Stimulated activated CD4-positive, alpha-beta T cell treated with anti-CD3 and anti-CD28 coated beads, TNF-alpha, amount 100 ng/mL, for 4 hours (primary cell): Measurements from ENCODE around the gene VEGFB.

Experiments
- DNase-seq, 3 experiments: peaks; one replicate each; pipeline ENCODE4 v3.0.0-alpha.2; 2020; ENCODE audit warnings: low read depth in 3 of 3

Gene VEGFB

DNA sequence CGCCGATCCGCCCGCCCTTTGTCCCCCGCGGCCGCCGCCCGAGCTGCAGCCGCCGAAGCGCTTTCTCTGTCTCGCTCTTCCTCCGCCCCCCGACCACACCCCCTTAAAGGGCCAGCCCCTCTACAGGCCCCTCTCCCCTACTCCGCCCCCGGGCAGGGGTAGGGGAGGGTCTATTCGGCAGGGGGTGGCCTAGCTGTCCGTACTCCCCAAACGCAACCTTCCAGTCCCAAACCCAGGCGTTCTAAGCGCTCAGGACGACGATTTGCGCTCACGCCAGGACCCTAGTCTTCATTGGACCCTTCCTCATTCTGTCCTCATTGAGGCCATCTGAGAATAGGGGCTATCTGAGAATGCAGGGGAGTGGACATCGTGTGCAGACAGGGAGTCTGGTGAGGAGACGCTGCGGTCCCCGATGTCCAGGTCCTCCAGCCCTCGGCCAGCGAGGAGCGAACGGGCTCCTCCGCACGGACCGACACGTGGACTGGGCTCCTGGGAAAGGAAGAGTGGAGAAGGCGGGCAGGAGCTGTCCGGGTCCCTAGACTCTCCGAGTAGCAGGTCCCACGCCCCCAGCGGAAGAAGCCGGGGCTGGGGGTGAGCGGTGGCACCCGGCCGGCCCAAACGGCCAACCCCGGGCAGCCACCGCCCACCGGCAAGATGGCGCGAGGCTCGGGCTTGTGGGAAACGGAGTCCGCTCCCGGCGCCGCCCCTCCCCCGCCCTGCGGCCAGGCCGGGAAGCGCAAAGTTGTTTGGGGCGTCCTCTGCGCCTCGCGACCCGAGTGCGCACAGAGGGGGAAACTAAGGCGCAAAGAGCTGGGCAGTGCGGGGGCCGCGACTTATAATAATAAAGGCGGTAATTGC, 12.7 kb downstream of the VEGFB start, which contains the start of gene PPP1R14B:
TSS of gene PPP1R14B (minus strand) at position 73 of the 858 bp plus-strand sequence. CDS start 270 bp downstream, outside the sequence.
- DNase-seq: peak; percentile 70 to 77 (median 76)

DNA sequence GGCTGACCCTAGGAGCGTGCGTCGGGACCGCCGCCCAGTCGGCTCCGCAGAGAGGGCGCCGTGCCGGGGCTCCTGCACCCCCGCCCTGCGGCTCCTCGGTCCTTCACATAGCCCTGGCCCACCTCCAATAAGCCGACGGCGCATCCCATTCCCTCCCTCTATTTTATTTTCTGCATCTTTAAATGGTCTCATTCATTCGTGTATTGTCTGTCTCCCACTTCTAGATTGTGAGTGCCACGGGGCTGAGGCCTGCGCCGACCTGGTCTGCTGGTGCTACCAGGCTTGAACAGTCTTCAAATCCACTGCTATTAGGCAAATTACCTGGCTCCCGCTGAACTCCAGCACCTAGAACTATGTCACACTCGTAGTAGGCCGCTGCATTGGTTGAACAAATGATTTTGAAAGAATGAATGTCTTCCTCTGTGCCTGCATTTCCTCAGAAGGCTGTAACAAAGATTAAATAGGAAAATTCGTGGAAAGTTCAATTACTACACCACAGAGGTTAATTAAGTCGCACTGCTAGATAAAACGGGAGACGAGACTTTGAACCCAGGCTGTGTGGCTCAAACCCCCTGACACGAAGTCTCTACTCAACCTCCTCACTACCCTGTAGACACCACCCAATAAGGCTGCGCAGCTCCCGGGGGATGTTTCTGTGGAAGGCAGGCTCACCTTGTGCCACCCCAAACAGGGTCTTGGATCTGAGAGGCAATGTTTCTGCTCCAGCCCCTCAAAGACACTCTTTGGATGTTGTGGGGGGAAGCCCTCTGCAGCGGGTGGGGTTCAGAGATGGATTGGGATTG, 13.5 kb downstream of the VEGFB start:
- DNase-seq: no peak

GRCh38 chr11:64248578-64248977, 14.2 kb downstream of the VEGFB start:
- DNase-seq: no peak

- no peak for DNase-seq
Observed at GRCh38 chr11:64249038-64249437, 14.7 kb downstream of the VEGFB start.

DNA sequence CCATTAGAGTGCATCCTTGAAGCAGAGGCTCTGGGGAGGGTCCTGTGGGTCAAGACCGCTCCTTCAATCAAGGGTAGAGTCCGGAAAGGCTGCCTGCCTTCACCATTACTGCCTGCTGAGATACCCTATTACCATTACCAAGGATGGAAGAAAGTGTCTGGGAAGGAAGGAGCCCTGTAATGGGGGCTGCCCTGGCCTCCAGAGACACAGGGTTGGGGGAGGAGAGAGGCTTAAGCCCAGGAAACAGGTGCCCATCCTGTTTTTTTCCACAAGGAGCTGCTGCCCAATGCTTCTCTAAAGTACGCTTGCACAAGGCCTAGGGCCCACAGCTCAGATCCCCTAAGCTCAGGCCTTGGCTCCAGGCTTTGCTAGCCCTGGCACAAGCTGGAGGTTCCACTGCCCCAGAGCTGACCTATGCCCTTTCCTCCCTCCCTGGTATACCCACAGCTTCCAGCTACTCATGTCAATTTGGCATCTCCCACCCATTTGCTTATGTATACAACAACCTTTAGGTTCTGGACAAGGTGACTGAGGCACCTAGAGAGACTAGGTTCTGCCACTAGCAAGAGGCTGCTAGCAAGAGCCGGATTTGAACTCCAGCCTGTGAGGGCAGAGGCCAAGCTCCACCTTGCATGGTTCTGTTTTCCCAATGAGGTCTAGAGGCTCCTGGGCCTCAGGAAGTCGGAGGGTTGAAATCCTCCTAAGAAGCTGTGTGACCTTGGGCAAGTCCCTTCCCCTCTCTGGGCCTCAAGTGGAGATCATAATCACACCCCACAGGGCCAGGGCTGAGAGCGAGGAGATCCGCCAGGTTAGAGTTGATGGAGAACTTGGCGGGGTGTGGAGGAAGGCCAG, 15.4 kb downstream of the VEGFB start:
- no peak for DNase-seq

- no peak for DNase-seq
Observed at GRCh38 chr11:64250415-64251015, 16.1 kb downstream of the VEGFB start.

DNA sequence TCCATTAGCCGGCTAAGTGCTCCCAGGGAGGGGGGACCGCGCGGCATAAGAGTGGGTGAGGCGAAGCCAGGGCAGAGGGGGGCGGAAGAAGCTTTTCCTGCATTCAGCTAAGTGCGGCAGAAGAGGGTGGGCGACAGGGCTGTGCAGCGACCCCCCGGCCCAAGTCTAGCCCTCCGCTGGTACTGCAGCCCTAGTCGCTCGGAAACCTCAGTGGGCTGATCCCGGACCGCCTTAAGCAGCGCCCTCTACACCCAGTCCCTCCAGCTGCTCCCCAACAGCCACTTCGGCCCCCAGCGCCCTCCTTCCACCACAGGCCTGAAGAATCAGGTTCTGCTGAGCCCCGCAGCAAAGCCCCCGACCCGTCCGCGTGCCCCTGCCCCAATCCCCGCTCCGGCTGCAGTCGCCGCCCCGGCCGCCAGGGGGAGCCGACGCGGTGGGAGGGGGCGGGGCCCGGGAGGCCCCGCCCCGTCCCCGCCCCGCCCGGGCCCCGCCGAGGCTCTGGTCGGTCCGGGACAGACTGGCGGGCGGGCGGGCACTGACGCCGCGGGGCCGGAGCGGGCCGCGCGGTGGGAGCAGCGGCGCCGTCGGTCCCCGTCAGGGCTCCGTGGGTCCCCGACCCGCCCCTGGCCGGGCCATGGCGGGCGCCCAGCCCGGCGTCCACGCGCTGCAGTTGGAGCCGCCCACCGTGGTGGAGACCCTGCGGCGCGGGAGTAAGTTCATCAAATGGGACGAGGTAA, 16.8 kb downstream of the VEGFB start, which contains the start of gene PLCB3:
TSS of gene PLCB3 (plus strand) at position 515 of the 737 bp plus-strand sequence. CDS start at position 635, 120 bp downstream.
- peak in 2 of 3 experiments; percentile 42 to 57 for DNase-seq

DNA sequence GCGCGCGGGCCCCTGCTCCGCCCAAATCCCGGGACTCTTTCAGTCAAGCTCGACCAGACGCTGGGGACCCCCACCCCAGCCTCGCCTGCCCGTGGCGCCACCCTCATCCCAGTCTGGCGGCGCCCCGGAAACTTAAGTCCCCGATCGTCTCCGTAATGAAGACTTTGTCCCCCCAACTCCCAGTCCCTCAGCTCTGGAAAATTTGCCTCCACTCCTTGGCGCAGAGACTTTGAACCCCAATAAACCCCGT, 17.3 kb downstream of the VEGFB start:
- DNase-seq: no peak

- DNase-seq: no peak
Observed at GRCh38 chr11:64252003-64252872, 17.9 kb downstream of the VEGFB start.

GRCh38 chr11:64253043-64253442, 18.7 kb downstream of the VEGFB start:
- DNase-seq: no peak

DNA sequence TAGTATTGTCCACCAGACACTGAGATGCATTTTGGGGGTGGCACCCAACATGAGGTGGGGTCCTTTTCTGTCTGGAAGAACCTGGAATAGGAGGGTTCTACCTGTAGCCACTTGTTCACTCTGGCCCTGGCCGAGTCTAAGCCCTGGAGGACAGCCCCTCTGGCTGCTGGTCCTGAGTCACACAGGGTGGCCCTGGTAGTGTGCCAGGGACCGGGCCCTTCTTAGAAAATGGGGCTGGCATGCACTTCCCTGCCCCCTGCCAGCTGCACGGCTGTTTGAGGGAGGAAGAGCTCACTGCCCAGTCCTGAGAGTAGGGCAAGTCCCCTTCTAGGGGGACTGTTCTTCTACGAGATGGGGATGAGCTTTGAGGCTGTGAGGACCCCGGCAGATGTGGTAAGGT, 19.1 kb downstream of the VEGFB start:
- DNase-seq: no peak

DNA sequence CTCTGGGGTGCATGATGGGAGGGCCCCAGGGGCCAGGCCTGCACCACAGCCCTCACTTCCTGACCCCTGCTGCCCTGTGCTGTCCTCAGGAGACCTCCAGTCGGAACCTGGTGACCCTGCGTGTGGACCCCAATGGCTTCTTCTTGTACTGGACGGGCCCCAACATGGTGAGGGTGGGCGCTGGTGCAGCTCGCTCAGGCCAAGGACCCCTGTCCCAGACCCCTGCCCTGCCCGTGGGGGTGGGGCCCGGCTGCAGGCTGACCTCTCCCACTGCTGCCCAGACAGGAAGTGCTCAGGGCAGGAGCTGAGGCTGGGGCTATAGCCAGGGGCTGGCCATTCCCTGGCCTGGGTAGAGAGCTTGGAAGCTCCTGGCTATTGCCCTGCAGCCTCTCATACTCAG, 19.9 kb downstream of the VEGFB start:
- DNase-seq: no peak

GRCh38 chr11:64255135-64256128, 21.0 kb downstream of the VEGFB start:
- DNase-seq: no peak

DNA sequence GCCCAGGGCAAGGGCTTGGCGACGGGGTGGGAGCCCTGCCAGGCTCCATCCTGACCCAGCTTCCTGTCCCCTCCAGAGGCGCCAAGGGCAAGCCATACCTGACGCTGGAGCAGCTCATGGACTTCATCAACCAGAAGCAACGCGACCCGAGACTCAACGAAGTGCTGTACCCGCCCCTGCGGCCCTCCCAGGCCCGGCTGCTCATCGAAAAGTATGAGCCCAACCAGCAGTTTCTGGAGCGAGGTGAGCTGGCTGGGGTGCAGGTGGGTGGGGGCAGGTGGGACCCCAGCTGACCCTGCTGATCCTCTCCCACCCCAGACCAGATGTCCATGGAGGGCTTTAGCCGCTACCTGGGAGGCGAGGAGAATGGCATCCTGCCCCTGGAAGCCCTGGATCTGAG, 21.9 kb downstream of the VEGFB start:
- no peak for DNase-seq

- no peak for DNase-seq
Observed at GRCh38 chr11:64258356-64258755, 24.0 kb downstream of the VEGFB start.

- no peak for DNase-seq
Observed at GRCh38 chr11:64258946-64259532, 24.7 kb downstream of the VEGFB start.

DNA sequence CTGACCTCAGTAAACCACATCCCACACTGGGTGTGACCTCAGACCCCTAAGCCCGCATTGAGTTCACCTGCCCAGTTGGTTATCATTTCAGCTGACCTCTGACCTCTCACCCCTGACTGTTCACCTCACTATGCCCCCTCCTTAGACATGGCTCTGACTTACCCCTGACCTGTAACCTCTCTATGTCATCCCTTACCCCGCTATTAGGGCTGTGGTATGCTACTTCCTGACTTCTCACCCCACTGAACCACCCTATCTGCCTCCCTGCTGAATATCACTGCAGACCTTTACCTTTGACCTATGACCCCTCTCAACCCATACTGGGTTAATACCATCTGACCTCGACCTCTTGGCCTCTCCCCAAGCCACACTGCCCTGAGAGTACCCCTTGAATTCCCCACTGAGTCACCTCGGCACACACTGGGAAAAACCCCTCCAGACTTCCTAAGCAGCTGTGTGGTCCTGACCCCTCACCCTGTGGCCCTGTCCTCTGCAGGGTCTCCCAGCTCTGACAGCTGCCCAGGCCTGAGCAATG, 25.2 kb downstream of the VEGFB start:
- no peak for DNase-seq

DNA sequence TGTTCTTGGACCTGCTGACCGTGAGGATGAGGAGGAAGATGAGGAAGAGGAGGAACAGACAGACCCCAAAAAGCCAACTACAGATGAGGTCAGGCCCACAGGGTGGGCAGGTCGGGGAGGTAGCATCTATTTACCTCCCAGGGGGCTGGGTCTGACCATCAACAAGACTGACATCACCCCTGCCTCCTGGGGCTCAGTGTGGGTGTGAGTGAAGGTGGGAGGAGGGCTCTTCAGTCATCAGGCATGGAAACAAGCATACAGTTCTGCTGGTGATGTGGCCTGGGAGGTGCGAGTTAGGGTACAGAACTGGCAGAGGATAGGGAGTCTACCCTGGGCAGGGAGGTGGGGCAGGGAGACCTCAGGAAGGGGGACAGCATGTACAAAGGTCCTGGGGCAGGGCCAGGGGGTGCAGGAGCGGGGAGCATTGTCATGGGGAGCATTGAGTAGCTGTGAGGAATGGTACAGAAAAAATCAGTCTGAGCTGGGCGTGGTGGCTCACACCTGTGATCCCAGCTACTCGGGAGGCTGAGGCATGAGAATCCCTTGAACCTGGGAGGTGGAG, 25.8 kb downstream of the VEGFB start:
- DNase-seq: no peak
